Esophagus muscularis mucosa (tissue), 4 donors: ENCODE results near the gene ADGRG1.

ENCODE experiments used
- CTCF ChIP-seq, 3 experiments: fragments of 200-600 bp in 2 of 3; fragments of 450-650 bp in 1 of 3; sonication (generic) in 2 of 3; IDR thresholded peaks; one replicate each; pipeline ENCODE4 v1.5.1; 2017 to 2019; ENCODE audit warnings: antibody characterized with exemption in 3 of 3, mild to moderate bottlenecking in 2 of 3, moderate library complexity in 1 of 3
- EP300 ChIP-seq: sonication (generic); formaldehyde crosslinking; IDR thresholded peaks from one replicate; pipeline ENCODE4 v1.6.1; 2017; ENCODE audit warnings: antibody characterized with exemption
- POLR2A ChIP-seq: fragments of 450-650 bp; IDR thresholded peaks from one replicate; pipeline ENCODE4 v1.6.1; 2017; ENCODE audit warnings: antibody characterized with exemption, moderate library complexity, mild to moderate bottlenecking, low read depth
- POLR2AphosphoS5 ChIP-seq, 2 donors: sonication (generic); formaldehyde crosslinking; IDR thresholded peaks; one replicate each; pipeline ENCODE4 v1.6.1; 2017; ENCODE audit warnings: antibody characterized with exemption in 2 of 2

- TF ChIP-seq CTCF (IDR thresholded peaks at IDR 0.05) (no peak), POLR2AphosphoS5 (IDR thresholded peaks at IDR 0.05) (no peak), EP300 (no peak), POLR2A (no peak)
Observed at GRCh38 chr16:57694725-57695679, 66.6 kb downstream of the ADGRG1 start, which contains the start of gene DRC7.
